ENCODE data around the gene INO80B.

Gene INO80B

DNA sequence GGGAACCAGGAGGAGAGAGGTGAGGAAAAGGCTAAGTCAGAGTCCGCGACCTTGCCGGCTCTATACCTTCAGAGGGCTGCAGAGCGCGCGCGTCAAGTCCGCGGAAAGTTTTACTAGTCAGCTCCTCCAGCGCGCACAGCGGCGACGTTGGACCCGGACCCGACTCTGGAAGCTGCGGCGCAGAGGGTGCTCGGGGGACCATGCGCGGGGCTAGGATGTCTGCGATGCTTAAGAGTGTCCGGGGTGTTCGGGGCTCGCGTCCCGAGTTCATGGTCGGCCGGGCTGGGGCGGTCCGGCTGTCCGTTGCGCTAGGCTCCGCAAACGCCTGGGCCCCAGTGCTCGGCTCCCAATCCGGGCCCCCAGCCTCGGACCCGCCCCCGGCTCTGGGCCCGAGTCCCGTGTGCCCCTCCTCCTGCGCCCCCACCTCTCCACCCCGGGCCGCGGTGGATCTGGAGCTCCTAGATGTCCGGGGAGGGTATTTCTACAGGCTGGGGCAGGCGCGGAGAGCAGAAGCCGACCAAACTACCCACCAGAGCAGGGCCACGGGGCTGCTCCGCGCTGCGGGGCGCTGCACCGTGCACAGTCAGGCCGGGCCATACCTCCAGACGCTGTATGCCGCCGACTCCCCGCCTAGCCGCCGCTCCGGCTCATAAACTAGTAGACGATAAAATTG is 44.5 kb downstream of the INO80B start, which contains the start of gene LBX2:
Gene LBX2, minus strand, starts transcription at position 337 of the 673 bp plus-strand sequence. Its CDS starts 66 bp downstream, at position 271.
- peaks cover 60% of the 10 kb centered on the region for H3K27me3 ChIP-seq (ENCODE audit: insufficient read depth, poor library complexity, severe bottlenecking)

DNA sequence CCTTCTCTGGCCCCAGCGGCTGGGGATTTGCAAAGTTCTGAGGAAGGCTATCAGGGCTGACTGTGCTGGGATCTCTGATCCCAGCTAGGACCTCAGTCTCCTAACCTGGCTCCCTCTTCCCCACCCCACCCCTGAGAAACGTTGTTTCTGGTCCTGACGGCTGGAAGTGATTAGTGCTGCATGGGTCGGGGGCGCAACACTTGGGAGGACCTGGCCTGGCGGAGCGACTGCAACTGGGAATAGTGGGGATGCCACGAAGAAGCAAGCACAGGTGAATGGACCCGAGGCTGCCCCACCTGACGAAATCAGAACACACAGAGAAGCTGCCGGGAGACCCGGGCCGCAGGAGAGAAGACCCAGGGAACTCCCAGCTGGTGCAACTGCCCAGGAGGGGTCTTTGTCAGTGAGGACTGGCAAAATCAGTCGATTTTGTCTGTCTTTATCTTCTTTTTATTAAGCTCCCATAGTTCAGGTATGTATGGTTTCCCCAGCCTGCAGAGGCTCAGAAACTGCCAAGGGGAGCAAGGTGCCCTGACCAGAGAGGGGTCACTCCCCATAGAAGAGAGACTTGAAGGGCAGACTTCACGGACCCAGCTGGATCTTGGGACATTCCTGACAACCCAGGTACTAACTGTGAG is 45.2 kb downstream of the INO80B start:
- H3K27ac ChIP-seq (replicated peaks), result no peak overlapping the region
- H3K27me3 ChIP-seq (ENCODE audit: insufficient read depth, poor library complexity, severe bottlenecking), result peaks cover 60% of the 10 kb centered on the region
- no peak for DNase-seq (ENCODE audit: low read depth in 1 of 2, low spot score in 1 of 2)
- TF ChIP-seq, protein P1, sequence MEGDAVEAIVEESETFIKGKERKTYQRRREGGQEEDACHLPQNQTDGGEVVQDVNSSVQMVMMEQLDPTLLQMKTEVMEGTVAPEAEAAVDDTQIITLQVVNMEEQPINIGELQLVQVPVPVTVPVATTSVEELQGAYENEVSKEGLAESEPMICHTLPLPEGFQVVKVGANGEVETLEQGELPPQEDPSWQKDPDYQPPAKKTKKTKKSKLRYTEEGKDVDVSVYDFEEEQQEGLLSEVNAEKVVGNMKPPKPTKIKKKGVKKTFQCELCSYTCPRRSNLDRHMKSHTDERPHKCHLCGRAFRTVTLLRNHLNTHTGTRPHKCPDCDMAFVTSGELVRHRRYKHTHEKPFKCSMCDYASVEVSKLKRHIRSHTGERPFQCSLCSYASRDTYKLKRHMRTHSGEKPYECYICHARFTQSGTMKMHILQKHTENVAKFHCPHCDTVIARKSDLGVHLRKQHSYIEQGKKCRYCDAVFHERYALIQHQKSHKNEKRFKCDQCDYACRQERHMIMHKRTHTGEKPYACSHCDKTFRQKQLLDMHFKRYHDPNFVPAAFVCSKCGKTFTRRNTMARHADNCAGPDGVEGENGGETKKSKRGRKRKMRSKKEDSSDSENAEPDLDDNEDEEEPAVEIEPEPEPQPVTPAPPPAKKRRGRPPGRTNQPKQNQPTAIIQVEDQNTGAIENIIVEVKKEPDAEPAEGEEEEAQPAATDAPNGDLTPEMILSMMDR (IDR thresholded peaks at IDR 0.05; ENCODE audit: insufficient read depth, low read length), result no peak
- TF ChIP-seq, protein P2, sequence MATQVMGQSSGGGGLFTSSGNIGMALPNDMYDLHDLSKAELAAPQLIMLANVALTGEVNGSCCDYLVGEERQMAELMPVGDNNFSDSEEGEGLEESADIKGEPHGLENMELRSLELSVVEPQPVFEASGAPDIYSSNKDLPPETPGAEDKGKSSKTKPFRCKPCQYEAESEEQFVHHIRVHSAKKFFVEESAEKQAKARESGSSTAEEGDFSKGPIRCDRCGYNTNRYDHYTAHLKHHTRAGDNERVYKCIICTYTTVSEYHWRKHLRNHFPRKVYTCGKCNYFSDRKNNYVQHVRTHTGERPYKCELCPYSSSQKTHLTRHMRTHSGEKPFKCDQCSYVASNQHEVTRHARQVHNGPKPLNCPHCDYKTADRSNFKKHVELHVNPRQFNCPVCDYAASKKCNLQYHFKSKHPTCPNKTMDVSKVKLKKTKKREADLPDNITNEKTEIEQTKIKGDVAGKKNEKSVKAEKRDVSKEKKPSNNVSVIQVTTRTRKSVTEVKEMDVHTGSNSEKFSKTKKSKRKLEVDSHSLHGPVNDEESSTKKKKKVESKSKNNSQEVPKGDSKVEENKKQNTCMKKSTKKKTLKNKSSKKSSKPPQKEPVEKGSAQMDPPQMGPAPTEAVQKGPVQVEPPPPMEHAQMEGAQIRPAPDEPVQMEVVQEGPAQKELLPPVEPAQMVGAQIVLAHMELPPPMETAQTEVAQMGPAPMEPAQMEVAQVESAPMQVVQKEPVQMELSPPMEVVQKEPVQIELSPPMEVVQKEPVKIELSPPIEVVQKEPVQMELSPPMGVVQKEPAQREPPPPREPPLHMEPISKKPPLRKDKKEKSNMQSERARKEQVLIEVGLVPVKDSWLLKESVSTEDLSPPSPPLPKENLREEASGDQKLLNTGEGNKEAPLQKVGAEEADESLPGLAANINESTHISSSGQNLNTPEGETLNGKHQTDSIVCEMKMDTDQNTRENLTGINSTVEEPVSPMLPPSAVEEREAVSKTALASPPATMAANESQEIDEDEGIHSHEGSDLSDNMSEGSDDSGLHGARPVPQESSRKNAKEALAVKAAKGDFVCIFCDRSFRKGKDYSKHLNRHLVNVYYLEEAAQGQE (IDR thresholded peaks at IDR 0.05; ENCODE audit: insufficient replicate concordance, low read depth), result no peak
- TF ChIP-seq GABPA (IDR thresholded peaks at IDR 0.05; ENCODE audit: low read depth) (no peak), SPI1 (IDR thresholded peaks at IDR 0.05; ENCODE audit: borderline replicate concordance, low read depth) (no peak), POLR2AphosphoS5 (IDR thresholded peaks at IDR 0.05; ENCODE audit: low read depth) (no peak)
- no peak overlapping the region for H3K4me3 ChIP-seq (replicated peaks; ENCODE audit: insufficient read depth, low read length)

More for the DNA sequence above, 44.5 kb downstream of the INO80B start, which contains the start of gene LBX2:
- H3K27ac ChIP-seq (replicated peaks), result no peak within 1 kb of the TSS
- peak in 1 of 2 experiments; percentile 27 for DNase-seq (ENCODE audit: low read depth in 1 of 2, low spot score in 1 of 2)
- TF ChIP-seq SPI1 (IDR thresholded peaks at IDR 0.05; ENCODE audit: borderline replicate concordance, low read depth) (no peak), POLR2AphosphoS5 (IDR thresholded peaks at IDR 0.05; ENCODE audit: low read depth) (no peak), GABPA (IDR thresholded peaks at IDR 0.05; ENCODE audit: low read depth) (no peak)
- TF ChIP-seq, protein P1 (IDR thresholded peaks at IDR 0.05; ENCODE audit: insufficient read depth, low read length), result no peak
- TF ChIP-seq, protein P2 (IDR thresholded peaks at IDR 0.05; ENCODE audit: insufficient replicate concordance, low read depth), result no peak
- H3K4me3 ChIP-seq (replicated peaks; ENCODE audit: insufficient read depth, low read length), result no peak within 1 kb of the TSS

DNA sequence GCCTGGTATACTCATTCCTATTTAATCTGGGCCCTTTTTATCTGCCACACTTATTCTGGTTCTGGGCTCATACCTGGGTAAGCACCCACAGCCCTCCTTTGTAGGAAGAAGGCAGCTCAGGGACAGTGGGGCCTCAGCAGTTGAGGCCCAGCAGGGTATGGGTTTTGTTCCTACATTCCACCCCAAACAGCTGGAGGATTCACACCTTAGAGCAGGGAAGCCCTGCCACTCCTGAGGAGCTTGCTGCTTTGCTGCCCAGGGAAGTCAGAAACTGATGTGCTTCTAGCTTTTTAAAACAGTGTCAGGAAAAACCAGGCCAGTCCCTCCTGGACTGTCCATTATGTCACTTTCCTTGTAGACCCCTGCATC is 45.7 kb downstream of the INO80B start:
- no peak for DNase-seq (ENCODE audit: low read depth in 1 of 2, low spot score in 1 of 2)
- no peak for TF ChIP-seq SPI1 (IDR thresholded peaks at IDR 0.05; ENCODE audit: borderline replicate concordance, low read depth)
- no peak for TF ChIP-seq POLR2AphosphoS5 (IDR thresholded peaks at IDR 0.05; ENCODE audit: low read depth)
- TF ChIP-seq, protein P2 (IDR thresholded peaks at IDR 0.05; ENCODE audit: insufficient replicate concordance, low read depth), result no peak
- no peak for TF ChIP-seq GABPA (IDR thresholded peaks at IDR 0.05; ENCODE audit: low read depth)
- TF ChIP-seq, protein P1 (IDR thresholded peaks at IDR 0.05; ENCODE audit: insufficient read depth, low read length), result no peak
- Histone ChIP-seq H3K27me3 (ENCODE audit: insufficient read depth, poor library complexity, severe bottlenecking) (peaks cover 60% of the 10 kb centered on the region), H3K4me3 (replicated peaks; ENCODE audit: insufficient read depth, low read length) (no peak overlapping the region), H3K27ac (replicated peaks) (no peak overlapping the region)

Measured in HL-60 (cell line).